Breast epithelium (tissue), 3 donors: ENCODE measurements around the gene SLC32A1.

ENCODE experiments used
- POLR2AphosphoS5 ChIP-seq, 3 donors: sonication (generic); formaldehyde crosslinking; IDR thresholded peaks; one replicate each; pipeline ENCODE4 v1.6.1; 2017; ENCODE audit warnings: antibody characterized with exemption in 3 of 3
- TF ChIP-seq, protein P1 (sequence below), 3 donors: fragments of 450-650 bp; IDR thresholded peaks; one replicate each; pipeline ENCODE4 v1.5.1; 2016 to 2017; ENCODE audit warnings: antibody characterized with exemption in 3 of 3, mild to moderate bottlenecking in 3 of 3, moderate library complexity in 3 of 3

DNA sequence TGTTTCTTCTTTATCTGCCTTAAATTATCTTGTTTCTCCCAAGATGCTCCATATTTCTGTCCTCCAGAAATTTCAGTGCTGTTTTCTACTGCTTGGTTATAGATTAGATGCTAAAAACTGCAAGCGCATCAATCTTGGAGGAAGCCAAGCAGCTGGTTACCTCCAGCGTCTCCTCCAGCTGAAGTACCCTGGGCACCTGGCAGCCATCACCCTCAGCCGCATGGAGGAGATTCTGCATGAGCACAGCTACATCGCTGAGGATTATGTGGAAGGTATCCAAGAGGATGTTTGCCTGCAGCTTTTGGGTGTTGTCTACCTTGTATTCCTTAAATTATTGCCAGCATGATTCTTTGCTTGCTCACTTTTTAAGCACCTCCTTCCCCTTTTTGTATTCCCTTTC is 27.7 kb downstream of the SLC32A1 start:
- TF ChIP-seq, protein P1, sequence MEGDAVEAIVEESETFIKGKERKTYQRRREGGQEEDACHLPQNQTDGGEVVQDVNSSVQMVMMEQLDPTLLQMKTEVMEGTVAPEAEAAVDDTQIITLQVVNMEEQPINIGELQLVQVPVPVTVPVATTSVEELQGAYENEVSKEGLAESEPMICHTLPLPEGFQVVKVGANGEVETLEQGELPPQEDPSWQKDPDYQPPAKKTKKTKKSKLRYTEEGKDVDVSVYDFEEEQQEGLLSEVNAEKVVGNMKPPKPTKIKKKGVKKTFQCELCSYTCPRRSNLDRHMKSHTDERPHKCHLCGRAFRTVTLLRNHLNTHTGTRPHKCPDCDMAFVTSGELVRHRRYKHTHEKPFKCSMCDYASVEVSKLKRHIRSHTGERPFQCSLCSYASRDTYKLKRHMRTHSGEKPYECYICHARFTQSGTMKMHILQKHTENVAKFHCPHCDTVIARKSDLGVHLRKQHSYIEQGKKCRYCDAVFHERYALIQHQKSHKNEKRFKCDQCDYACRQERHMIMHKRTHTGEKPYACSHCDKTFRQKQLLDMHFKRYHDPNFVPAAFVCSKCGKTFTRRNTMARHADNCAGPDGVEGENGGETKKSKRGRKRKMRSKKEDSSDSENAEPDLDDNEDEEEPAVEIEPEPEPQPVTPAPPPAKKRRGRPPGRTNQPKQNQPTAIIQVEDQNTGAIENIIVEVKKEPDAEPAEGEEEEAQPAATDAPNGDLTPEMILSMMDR (IDR thresholded peaks at IDR 0.05) = no peak
- no peak for TF ChIP-seq POLR2AphosphoS5 (IDR thresholded peaks at IDR 0.05)
